ENCODE results near the gene CFAP210.
A peak's percentile ranks its signal among the peaks of the same experiment; 100 is the strongest.

Gene CFAP210

DNA sequence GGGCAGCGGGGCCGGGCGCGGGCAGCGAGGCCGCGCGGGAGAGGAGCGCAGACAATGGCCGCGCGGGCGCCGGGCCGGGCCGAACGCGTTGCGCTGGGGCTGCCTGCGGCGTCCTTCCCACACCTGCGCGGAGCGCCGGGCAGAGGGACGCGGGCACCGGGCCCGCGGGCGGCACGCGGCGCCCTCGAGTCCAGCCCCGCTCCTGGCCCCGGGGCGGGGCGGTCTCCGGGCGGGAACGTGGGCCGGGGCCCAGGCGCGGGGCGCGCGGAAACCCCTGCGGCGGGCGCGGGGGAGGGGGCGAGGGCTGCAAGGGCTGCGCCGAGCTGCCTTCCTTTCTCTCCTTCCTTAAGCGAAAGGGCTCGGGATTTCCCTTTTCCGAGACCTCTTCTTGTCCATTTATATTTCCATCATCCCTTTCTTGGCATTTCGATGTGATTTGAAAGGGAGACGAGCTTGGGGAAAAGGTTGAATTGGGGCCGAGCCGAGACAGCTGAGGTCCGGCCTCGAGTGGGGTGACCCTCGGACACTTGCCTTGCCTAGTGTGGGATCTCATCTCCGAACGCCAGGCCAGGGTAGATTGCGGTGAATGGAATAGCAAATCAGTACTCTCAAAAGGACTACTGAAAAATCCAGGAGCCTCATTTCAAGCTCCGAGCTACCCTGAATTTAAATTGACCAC, 40.1 kb upstream of the CFAP210 start:
- H3K4me3 ChIP-seq (ENCODE audit: low read depth, low read length) = peak overlapping the region; percentile 69
- TF ChIP-seq, protein P1, sequence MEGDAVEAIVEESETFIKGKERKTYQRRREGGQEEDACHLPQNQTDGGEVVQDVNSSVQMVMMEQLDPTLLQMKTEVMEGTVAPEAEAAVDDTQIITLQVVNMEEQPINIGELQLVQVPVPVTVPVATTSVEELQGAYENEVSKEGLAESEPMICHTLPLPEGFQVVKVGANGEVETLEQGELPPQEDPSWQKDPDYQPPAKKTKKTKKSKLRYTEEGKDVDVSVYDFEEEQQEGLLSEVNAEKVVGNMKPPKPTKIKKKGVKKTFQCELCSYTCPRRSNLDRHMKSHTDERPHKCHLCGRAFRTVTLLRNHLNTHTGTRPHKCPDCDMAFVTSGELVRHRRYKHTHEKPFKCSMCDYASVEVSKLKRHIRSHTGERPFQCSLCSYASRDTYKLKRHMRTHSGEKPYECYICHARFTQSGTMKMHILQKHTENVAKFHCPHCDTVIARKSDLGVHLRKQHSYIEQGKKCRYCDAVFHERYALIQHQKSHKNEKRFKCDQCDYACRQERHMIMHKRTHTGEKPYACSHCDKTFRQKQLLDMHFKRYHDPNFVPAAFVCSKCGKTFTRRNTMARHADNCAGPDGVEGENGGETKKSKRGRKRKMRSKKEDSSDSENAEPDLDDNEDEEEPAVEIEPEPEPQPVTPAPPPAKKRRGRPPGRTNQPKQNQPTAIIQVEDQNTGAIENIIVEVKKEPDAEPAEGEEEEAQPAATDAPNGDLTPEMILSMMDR (conservative IDR thresholded peaks at IDR 0.05; ENCODE audit: low read depth, low read length) = no peak
- peak; percentile 23 for DNase-seq (ENCODE audit: low read depth)

DNA sequence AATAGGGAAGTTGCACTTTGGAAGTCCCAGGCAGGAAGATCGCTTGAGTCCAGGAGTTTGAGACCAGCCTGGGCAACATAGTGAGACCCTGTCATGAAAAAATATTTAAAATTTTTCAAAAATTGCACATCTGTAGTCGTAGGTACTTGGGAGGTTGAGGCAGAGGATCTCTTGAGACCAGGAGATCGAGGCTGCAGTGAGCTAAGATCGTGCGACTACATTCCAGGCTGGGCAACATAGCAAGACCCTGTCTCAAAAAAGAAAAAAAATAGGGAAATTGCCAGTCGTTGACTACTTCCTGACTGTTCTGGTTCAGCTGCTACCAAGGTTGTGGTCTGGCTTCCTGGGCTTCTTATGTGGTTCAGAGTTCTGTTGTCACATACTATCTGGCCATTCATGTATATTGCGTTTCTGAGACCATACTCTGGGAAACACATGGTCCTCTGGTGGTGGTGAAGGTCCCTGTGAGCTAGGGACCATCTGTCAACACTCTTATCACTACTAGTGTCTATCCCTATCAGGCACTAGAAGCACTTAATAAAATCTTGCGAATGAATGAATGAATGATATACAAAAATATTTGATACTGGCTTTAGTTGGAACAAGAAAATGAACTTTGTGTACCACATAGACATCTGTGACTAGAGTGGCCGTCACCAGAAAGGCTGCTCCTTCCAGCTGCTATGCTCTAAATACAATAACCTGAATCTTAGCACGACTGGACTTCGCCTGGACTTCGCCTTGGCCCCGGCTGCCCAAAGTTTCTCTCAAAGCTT, 38.6 kb upstream of the CFAP210 start:
- TF ChIP-seq, protein P1 (conservative IDR thresholded peaks at IDR 0.05; ENCODE audit: low read depth, low read length) = no peak
- DNase-seq (ENCODE audit: low read depth) = no peak
- peak overlapping the region; percentile 69 for H3K4me3 ChIP-seq (ENCODE audit: low read depth, low read length)

DNA sequence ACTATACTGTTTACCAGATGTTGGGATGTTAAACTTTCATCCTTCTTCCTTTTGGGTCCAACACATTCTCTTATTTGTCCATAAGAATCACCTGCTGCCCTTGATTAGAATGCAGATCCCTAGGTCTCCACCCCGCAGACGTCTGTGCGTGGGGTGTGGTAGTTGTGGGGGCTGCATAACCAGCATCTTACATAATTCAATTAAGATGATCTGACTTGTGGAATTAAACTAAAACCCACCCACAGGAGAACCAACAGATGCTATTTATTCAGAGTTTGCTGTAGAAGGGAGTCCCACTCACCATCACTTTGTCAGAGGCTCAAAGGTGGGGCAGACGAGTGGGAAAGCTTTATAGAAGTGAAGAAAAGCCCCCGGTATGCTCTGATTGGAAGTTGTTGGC, 37.9 kb upstream of the CFAP210 start:
- no peak for DNase-seq (ENCODE audit: low read depth)
- TF ChIP-seq, protein P1 (conservative IDR thresholded peaks at IDR 0.05; ENCODE audit: low read depth, low read length) = no peak
- H3K4me3 ChIP-seq (ENCODE audit: low read depth, low read length) = no peak overlapping the region

DNA sequence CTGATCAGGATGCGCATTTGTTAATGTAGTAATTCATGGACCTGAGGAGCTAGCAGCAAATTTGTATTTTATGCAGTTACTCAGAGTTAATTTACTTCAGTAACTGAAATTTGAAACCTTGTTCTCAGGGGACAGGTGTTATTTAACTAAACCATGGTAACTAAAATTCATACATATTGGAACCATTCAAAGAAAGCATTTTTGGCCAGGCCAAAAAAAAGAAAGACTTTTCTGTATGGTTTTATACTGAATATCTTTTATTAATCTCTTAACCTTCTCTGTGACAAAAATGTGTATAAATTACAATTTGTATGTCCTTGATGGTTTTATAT, 35.0 kb upstream of the CFAP210 start:
- TF ChIP-seq, protein P1 (conservative IDR thresholded peaks at IDR 0.05; ENCODE audit: low read depth, low read length) = no peak
- no peak overlapping the region for H3K4me3 ChIP-seq (ENCODE audit: low read depth, low read length)
- DNase-seq (ENCODE audit: low read depth) = peak; percentile 7

DNA sequence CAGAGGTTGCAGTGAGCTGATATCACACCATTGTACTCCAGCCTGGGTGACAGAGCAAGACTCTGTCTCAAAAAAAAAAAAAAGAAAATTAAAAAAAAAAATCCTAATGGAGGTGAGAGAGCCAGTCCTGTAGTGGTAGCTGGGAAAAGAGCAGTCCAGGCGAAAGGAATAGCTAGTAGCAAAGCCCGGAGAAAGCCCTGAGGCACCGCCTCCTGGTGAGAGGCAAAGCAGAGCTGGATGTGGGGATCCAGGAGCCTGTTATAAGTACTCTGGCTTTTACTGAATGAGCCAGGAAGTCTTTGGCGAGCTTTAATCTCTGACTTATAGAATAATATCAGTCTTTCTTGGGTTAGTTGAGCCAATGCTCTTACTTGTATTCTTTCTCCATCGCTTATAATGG, 32.9 kb upstream of the CFAP210 start:
- TF ChIP-seq, protein P1 (conservative IDR thresholded peaks at IDR 0.05; ENCODE audit: low read depth, low read length) = no peak
- no peak for DNase-seq (ENCODE audit: low read depth)

DNA sequence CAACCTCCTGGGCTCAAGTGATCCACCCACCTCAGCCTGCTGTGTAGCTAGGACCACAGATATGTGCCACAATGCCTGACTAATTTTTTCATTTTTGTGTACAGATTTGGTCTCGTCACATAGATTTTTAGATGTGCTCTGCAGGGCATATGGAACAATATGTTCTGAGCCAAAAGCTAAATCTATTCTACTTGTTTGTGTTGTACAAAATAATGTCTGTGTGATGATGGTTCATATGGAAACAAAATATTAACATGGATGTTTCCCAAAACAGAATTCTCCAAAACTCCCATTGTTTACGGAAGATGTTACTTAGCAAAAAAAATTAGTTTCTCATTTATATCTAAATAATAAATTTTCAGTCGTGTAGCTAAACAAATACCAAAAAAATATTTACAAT, 26.8 kb upstream of the CFAP210 start:
- no peak for DNase-seq (ENCODE audit: low read depth)
- TF ChIP-seq, protein P1 (conservative IDR thresholded peaks at IDR 0.05; ENCODE audit: low read depth, low read length) = no peak
- no peak overlapping the region for H3K4me3 ChIP-seq (ENCODE audit: low read depth, low read length)

More for the DNA sequence above, 32.9 kb upstream of the CFAP210 start:
- no peak overlapping the region for H3K4me3 ChIP-seq (ENCODE audit: low read depth, low read length)

All from choroid plexus epithelial cell (primary cell).